GM21367 (cell line): ENCODE results near the gene PRKG1.
"Not testable (repeated sequence)": the region's sequence is repeated elsewhere in the genome, so short reads cannot be mapped to it uniquely, and the experiment has no call there.

ENCODE experiments used
- ATAC-seq: cut with Tn5 transposase; IDR thresholded peaks from one replicate; pipeline ENCODE4 v1.9.1; 2021; ENCODE audit not compliant: unreplicated experiment

The PRKG1 gene

DNA sequence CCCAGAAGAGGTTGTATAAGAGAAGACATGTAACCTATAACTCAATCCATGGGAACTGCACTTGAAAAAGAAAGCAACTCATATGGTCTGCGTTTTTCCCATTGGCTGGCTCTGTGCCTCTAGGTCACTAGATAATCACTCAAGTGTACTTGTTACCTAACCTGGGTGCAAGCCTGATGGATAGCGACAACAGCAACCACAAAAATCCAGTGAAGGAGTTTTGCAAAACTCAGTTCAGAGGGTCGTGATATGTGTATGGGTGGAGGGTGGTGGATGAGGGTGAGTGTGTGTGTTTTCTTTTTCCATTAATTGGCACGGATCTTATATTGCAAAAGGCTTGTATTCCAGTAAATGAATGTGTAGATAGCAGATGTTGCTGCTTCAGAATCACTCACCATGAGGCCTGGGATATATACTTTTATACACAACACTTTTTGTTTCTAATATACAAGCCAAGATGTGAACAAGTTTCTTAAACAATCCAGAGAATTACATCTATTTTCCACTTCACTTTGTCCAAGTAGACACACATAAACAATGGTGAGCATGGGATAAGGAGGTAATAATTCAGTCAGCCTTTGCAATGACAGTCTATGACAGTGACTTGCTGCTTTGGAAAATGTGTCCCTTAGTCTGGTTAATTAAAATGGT is 952.9 kb downstream of the PRKG1 start:
- no peak for ATAC-seq

DNA sequence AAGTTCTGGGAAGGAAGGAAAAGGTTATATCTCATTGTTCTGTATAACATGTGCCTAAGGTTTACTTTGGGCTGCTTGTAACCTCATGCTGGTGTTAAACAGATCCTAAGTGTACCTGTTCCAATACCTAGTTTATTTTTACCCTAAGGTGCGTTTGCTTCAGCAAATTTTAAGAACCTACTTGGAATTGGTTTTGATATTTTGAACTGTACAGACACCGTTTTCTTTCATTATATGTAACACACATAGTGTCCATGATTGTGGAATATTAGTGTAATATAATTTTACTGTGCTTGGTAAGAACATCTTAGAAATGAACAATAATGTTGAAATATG is 954.2 kb downstream of the PRKG1 start:
- no peak for ATAC-seq

DNA sequence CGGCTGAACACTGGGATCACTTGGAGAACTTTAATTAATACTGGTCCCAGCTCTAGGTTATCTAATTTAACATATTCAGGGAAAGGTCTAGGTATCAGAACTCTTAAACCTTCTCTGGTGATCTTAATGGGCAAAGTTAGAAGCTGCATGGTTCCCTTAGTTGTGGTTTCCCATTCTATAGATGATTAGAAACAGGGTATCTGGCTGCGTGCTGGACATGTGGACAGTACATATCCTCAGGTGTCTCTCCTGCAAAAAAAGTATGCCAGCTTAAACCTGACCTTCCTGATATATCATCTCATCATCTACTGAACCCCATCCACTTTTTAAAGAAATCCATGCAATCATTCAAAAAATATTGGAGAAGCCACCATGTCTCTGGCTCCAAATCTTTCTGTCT is 955.3 kb downstream of the PRKG1 start:
- no peak for ATAC-seq

DNA sequence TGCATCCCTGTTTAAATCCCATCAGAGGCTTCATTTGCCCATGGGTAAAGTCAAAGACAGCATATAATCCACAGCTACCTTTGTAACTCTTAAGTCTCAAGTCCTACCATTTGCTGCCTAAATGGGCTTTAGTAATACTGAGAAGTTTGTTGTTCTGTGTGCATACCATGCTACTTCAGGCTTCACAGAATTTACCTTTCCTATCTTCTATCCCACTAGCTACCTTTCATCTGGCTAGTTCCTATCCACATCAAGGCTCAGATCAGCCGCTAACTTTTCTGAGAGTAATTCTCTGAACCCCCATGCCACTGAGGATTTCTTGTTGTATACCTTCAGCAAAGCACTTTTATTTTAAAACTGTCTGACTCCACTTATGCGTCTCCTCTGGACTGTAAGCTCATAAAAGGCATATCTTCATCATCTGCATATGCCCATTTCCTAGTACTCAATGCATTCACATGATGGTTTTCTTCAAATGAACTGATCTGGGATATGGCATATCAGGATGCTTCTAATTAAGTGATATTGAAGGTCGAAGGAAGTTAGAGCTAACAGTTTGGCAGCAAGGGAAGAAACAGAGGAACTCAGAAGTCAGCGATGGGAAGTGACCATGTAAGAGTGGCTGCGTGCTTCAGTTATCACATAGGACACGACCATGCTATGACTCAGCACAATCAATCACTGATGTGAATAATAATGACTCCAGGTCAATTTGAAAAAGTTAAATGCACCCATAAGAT is 955.9 kb downstream of the PRKG1 start:
- ATAC-seq = no peak

DNA sequence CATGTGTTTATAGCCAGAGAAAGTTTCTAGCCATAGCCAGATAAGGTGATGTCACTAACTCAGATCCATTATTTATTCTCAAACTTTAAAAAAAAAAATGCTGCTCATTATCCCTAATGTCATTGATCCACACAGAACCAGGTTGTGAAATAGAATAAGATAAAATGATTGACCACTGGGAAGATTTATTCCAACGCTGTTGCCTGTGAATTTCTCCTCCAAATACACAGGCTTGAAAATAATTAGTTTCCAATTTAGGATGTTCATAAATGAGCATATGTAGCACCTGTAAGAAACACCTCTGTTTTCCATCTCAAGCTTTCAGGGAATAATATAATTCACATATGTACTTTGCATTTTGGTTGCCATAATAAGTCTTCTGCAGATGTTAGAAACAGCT is 956.7 kb downstream of the PRKG1 start:
- ATAC-seq = no peak

DNA sequence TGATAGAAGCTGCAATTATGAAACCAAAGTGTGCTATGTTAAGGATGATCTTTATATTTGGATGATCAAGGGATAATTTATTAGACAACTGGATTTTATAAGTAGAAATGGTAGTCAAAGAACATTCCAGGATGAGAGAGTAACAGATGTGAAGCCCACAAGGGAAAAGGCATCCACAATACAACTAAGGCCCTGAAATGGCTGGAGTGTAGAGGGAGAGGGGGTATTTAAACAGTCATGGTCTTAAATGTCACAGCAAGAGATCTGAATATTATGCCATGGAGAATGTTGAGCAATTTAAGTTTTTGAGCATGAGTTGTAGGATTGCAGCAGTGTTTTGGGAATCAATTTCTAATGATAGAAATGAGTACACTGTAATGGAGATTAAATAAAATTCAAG is 957.5 kb downstream of the PRKG1 start:
- no peak for ATAC-seq

DNA sequence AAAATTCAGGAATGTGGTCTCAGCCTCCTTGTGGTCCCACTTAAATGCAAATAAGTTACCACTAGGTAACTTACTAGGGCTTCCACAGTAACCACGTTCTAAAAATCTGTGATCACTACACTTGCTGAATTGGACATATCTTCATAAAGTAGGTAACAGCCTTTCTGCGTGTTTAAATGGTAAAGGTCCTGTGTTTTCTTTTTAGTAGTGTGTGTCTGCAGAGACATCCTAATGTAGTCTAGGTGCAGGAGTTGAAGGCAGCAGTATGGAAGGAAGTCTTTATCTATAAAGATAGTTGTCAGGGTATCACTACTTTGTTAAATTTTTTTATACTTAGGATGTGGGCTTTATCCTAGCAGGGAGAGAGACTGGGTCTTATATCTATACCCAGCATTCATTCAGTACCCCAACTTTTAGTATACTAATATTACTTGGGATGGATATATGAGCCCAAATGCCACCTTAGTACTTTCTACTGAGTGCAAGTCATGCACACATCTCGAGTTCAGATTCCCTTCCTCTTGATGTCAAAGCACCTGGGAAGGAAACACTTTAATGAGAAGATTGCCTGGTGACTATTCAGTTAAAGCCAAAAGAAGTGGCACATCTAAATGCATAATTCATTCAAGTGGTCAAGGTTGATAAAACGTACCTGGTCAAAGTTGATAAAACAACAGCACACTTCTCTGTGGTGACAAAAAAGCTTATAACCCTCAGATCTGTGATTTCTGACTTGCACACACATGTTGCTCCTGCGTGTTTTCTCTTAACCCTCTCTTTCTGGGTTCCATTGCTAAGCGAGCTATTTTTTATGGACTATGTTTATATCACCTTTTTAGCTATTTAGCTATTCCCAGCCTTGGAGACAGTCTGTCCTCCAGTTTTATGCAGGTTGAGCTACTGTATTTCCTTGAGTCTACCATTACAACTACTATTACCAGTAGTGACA is 958.7 kb downstream of the PRKG1 start:
- no peak for ATAC-seq

DNA sequence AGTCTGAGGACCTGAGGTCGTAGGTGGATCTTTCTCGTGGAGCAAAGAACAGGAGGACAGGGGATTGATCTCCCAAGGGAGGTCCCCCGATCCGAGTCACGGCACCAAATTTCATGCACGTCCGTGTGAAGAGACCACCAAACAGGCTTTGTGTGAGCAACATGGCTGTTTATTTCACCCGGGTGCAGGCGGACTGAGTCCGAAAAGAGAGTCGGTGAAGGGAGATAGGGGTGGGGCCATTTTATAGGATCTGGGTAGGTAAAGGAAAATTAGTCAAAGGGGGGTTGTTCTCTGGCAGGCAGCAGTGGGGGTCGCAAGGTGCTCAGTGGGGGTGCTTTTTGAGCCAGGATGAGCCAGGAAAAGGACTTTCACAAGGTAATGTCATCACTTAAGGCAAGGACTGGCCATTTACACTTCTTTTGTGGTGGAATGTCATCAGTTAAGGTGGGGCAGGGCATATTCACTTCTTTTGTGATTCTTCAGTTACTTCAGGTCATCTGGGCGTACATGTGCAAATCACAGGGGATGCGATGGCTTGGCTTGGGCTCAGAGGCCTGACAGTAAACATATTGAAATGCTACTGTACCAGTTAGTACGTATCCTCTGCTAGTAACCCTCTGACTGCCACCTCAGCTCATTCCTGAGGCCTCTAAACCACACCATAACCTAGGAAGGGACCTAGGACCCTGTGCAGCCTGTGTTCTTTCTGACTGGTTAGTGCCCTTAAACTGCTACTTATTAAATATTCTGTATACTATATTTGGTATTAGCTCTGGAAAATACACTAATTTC is 964.9 kb downstream of the PRKG1 start:
- ATAC-seq = not testable (repeated sequence)

DNA sequence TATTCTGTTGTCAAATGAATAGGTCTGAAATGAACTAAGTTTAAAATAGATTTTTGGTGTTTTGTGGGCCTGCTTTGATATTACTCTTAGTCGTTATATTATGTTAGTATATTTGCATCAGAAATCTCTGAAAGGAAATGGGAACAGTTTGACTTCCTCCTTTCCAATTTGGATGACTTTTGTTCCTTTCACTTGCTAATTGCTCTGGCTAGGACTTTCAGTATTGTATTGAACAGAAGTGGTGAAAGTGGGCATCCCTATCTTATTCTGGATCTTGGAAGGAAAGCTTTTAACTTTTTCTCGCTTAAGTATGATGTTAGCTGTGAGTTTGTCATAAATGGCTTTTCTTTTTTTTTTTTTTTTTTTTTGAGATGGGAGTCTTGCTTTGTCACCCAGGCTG is 966.2 kb downstream of the PRKG1 start:
- no peak for ATAC-seq

DNA sequence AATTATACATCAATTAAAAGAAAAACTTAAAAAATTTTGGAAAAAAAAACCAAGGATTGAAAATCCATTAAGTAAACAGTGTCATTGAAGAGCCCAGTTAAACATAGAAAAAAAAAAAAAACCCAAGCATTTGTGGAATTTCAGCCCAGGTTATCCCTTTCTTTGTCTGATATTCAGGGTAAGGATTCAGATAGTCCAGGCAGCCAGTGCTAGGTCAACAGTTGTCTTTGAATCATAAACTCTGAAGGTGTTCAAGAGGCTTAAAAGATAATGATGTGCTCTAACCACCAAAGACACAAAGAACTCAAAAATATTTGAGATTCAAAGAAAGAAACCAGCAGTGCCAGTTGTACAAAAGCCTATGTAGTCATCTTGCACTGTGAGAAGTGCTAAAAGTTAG is 969.5 kb downstream of the PRKG1 start:
- no peak for ATAC-seq

DNA sequence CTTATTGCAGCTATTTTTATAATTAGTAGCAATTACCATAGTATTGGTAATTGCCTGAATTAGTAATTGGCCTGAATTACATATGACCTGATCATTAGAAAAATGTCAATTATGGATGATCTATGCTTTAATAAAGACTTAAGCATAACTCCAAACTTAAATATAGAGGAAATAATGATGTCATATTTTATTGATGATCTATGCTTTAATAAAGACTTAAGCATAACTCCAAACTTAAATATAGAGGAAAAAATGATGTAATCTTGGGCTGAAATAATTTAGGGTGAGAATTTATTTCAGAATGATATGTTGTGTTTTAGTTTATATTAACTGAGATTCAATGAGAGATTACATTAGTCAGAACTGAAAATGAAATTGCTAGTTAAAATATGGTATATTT is 973.8 kb downstream of the PRKG1 start:
- no peak for ATAC-seq

DNA sequence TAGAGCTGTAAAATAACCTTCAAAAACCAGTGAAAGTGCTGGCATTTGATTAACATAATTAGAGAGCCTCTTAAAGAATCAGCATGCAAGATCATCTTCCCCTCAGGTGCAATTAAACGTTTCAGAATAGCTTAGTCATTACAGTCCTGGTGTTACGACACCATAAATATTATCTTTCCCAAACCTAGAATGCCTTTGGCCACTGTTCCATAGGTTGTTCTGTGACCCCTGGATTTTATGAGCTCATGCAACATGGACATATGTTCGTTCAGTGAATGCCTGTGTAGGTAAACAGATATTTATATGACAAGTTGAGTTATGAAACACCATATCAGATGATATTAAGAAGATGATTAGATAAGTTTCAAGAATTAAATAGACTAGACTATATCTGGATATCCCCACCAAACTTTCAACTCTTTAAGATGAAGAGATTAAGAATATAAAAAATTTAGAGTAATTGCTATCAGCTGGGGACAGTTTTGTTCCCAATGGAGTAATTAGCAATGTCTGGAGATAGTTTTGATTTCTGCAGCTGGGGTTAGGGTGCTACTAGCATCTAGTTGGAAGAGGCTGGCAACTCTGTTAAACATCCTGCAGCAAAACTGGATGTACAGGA is 976.3 kb downstream of the PRKG1 start:
- ATAC-seq = no peak

DNA sequence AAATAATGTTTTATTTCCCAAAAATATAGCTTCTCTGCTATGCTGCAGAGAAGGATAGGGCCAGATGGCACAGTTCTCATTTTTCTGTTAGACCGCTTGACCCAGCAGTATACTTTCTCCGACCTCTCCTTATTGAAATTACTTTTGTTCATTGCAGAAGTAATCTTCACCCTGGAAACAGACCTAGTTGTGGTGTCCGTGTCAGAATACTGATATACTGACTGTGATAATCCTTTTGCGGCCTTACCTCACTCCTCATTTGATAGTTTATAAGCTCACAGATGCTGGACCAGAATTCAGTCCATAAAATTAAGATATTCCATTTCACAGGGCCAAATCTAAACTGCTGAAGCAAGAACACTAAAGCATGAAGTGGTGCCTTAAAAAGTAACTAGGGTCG is 979.2 kb downstream of the PRKG1 start:
- no peak for ATAC-seq

DNA sequence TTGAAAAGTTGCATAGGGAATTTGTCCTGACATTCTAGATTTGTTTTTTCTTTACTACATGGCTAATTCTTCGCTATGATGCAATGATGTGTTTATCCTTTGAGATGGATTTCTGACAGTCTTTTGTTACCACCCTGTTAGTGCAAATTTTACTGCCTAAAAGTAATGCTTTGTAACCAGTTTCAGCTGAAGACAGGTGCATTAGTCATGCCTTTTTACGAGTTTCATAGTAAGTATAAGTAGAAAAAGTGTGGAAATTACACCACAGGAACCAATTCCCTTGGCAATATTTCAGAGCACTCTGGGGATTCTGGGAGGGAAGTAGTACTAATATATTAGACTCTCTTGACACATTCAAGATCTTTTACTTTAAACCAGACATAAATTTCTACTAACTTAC is 982.0 kb downstream of the PRKG1 start:
- ATAC-seq = no peak

DNA sequence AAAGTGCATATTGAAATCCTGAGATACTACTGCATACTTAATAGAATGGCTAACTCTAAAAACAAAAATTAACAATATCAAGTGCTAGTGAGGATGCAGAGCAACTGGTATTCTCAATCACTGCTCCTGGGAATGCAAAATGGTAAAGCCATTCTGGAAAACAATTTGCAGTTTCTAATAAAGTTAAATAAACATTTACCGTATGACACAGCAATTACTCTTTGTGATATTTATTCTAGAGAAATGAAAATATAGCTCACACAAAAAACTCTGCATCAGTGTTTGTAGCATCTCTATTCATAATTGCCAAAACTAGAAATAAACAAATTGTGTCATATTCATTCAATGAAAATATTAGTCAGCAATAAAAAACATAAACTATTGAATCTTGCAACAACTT is 984.8 kb downstream of the PRKG1 start:
- ATAC-seq = no peak

DNA sequence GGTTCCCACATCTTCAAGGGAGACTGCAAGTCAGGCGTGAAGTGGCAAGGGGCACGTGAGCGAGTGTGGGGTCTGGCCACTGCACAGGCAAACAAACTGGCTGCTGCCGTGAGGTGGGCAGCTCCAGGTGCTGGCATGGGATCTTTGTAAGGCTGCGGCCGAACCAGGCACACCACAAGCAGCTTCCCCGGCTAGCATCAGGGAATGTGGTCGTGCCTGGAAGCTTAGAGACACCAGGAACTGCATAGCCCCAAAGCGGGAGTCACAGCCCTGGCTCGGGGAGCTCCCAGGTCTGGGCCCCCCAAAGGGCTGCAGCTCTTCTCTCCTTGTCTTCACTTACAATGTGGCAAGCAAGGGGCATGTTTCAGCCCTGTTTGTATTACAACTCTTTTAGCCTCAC is 988.9 kb downstream of the PRKG1 start:
- no peak for ATAC-seq

DNA sequence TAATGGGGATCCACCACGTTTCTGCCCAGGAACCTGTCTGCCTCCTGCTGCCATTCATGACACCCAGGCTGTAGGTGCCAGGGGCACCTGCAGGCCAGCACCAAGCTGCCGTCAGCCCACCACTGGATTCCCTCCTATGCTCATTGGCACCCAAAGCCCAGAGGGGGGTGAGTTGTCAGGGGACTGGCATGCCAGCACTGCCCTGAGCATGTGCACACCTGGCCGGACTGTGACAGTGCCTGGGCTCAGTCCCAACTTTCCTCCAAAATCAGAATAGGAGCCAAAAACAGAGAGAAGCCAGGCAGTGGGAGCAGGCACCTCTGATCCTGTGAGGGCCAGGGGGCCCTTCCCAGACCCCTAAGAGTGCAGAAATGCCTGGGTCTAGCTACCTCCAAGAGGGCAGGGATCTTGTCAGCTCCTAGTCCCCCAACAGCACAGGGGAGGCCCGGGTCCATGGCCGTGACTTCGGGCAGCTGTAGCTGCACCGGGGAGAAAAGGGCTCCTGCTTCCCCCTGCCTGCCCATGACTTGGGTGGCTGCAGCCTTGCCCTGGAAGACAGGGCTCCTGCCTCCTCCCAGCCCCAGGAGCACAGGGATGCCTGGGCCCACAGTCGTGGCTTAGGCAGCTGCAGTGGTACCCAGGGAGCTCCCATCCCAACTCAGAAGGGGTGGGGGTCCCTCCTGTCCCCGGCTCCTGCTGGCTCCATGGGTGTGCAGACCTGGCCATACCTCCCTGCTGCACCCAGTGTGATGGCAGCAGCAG is 990.0 kb downstream of the PRKG1 start:
- no peak for ATAC-seq

DNA sequence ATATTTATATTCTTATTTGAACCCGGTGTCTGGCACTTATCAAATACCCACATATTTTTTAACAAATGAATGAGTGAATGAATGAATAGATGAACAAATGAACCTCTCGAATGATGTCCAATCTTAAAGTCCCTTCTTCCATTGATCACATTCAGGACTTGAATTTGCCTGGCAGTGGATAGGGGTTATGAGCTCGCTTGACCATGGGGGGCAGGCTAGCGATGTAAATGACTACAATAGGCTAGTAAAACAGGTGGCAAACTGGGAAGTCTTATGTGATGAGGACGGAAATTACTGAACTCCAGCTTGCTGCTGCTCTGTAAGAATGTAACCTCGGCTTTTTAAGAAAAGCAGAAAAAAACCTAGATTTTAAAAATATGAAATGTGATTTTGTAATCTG is 992.1 kb downstream of the PRKG1 start:
- no peak for ATAC-seq

DNA sequence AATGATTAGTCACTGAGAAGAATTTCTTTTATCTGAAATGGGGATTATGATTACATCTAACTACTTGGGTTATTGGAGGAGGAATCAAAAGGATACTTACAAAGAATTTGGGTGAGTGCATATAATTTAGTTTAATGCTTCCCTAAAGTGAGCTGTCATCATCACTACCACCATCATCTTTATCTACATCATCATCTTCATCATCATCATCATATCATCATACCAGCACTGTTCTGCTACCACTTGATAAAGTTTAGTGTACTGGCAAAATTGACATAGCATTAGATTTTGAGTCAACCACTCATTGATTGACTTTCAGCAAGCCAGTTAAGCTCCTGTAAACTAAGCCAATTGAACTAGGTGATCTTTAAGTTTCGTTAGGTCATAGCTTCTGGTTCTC is 994.2 kb downstream of the PRKG1 start:
- ATAC-seq = no peak

DNA sequence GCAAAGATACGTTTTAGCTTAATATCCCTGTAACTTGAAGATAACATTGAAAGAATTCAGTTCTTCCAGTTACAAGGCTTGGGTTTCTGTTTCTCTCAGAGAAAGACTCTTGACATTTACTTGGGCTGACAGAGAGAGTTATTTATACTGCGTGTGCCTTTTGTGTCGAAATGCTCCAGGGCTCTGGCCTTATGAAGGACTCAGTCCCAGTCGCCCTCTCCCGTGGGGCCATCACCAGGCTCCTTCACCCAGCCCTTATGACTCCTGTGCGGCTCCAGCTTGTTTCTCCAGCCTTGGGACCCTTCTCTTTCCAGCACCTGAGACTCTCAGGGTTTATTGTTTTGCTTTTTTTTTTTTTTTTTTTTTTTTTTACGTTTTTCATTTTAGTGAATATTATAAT is 997.5 kb downstream of the PRKG1 start:
- no peak for ATAC-seq
